HepG2 (cell line): ENCODE measurements around the gene FANK1.

Experiments used
- CBFB ChIP-seq: sonication (generic); formaldehyde crosslinking; IDR thresholded peaks from 2 replicates; pipeline ENCODE4 v1.4.0; 2020; ENCODE audit warnings: missing genetic modification reagents
- CBX1 ChIP-seq: IDR thresholded peaks from one replicate; pipeline ENCODE4 v1.6.1; 2016; ENCODE audit warnings: antibody characterized with exemption, low read depth
- CC2D1A ChIP-seq: sonication (generic); formaldehyde crosslinking; IDR thresholded peaks from 2 replicates; pipeline ENCODE4 v1.8.1; 2023; ENCODE audit warnings: mild to moderate bottlenecking, missing genetic modification reagents
- CTCF ChIP-seq: sonication (generic); formaldehyde crosslinking; IDR thresholded peaks from 2 replicates; pipeline ENCODE4 v1.5.0; 2020; ENCODE audit warnings: mild to moderate bottlenecking, missing genetic modification reagents, moderate library complexity
- EP300 ChIP-seq, 3 experiments: sonication (generic) in 1 of 3; formaldehyde crosslinking in 1 of 3; IDR thresholded peaks; 2 replicates each; pipeline versions ENCODE4 v1.5.1 to v1.6.1; 2011 to 2020; ENCODE audit warnings: low read depth in 2 of 3, low read length in 2 of 3, borderline replicate concordance in 1 of 3, improper control_type of control experiment in 1 of 3, mild to moderate bottlenecking in 1 of 3, missing genetic modification reagents in 1 of 3, moderate library complexity in 1 of 3
- JUNB ChIP-seq: sonication (generic); formaldehyde crosslinking; IDR thresholded peaks from 2 replicates; pipeline ENCODE4 v1.8.0; 2022; ENCODE audit warnings: missing genetic modification reagents, mild to moderate bottlenecking, borderline replicate concordance
- MEF2D ChIP-seq: sonication (generic); formaldehyde crosslinking; IDR thresholded peaks from 2 replicates; pipeline ENCODE4 v1.5.1; 2020; ENCODE audit warnings: mild to moderate bottlenecking, missing genetic modification reagents
- NR2C2 ChIP-seq: sonication (generic); formaldehyde crosslinking; IDR thresholded peaks from 2 replicates; pipeline ENCODE4 v1.4.0; 2020; ENCODE audit warnings: missing genetic modification reagents, mild to moderate bottlenecking, moderate library complexity, borderline replicate concordance
- PATZ1 ChIP-seq: sonication (generic); formaldehyde crosslinking; IDR thresholded peaks from 2 replicates; pipeline ENCODE4 v1.4.0; 2020; ENCODE audit warnings: missing genetic modification reagents
- PAWR ChIP-seq: sonication (generic); formaldehyde crosslinking; IDR thresholded peaks from 2 replicates; pipeline ENCODE4 v1.4.0; 2020; ENCODE audit warnings: missing genetic modification reagents, mild to moderate bottlenecking, borderline replicate concordance
- ZNF30 ChIP-seq: sonication (generic); formaldehyde crosslinking; IDR thresholded peaks from 2 replicates; pipeline ENCODE4 v1.5.0; 2020; ENCODE audit warnings: mild to moderate bottlenecking, missing genetic modification reagents
- ZNF616 ChIP-seq: sonication (generic); formaldehyde crosslinking; IDR thresholded peaks from 2 replicates; pipeline ENCODE4 v1.5.0; 2020; ENCODE audit warnings: low read depth, mild to moderate bottlenecking, missing genetic modification reagents
- ZNF816 ChIP-seq: sonication (generic); formaldehyde crosslinking; IDR thresholded peaks from 2 replicates; pipeline ENCODE4 v1.8.0; 2022; ENCODE audit warnings: missing genetic modification reagents, mild to moderate bottlenecking, borderline replicate concordance

GRCh38 chr10:126029999-126030398 lies 133.6 kb downstream of the FANK1 start:
- TF ChIP-seq ZNF30 (CRISPR knock-in tag), result no peak
- no peak for TF ChIP-seq PAWR (CRISPR knock-in tag)
- no peak for TF ChIP-seq PATZ1 (CRISPR knock-in tag)
- TF ChIP-seq ZNF616 (CRISPR knock-in tag), result no peak
- TF ChIP-seq CC2D1A, result no peak
- no peak for TF ChIP-seq NR2C2 (CRISPR knock-in tag)
- TF ChIP-seq CTCF (CRISPR knock-in tag), result no peak
- no peak for TF ChIP-seq EP300 (IDR thresholded peaks at IDR 0.05; ENCODE audit: low read depth in 2 of 2, low read length in 2 of 2)
- no peak for TF ChIP-seq EP300 (CRISPR knock-in tag; IDR thresholded peaks at IDR 0.05; ENCODE audit: borderline replicate concordance)
- no peak for TF ChIP-seq MEF2D (CRISPR knock-in tag)
- no peak for TF ChIP-seq CBFB
- TF ChIP-seq CBX1, result no peak
- no peak for TF ChIP-seq ZNF816 (CRISPR knock-in tag)
- no peak for TF ChIP-seq JUNB (CRISPR knock-in tag)
